Measurements from ENCODE around the gene FBXO5.

FBXO5 gene

GRCh38 chr6:153016846-153017245, 34.0 kb upstream of the FBXO5 start:
- H3K79me2 ChIP-seq (ENCODE audit: insufficient read depth, low read length), result no peaks in the 10 kb centered on the region
- H3K4me1 ChIP-seq (ENCODE audit: insufficient read depth, low read length, poor library complexity, severe bottlenecking), result no peaks in the 10 kb centered on the region
- no peak overlapping the region for H3K9ac ChIP-seq (ENCODE audit: low read depth, low read length, poor library complexity, severe bottlenecking)
- no peaks in the 10 kb centered on the region for H3K9me2 ChIP-seq (replicated peaks; ENCODE audit: low read depth, low read length)
- no peak for TF ChIP-seq EZH2phosphoT487 (IDR thresholded peaks at IDR 0.05; ENCODE audit: borderline replicate concordance)
- no peak for TF ChIP-seq CTCF (conservative IDR thresholded peaks at IDR 0.05; ENCODE audit: low read length)
- H3K9me3 ChIP-seq (ENCODE audit: insufficient read depth, low read depth, low read length), result no peaks in the 10 kb centered on the region; the same call in 1 of the 2 replicates
- H3K4me2 ChIP-seq (ENCODE audit: low read depth, low read length, poor library complexity, severe bottlenecking), result no peak overlapping the region
- no peaks in the 10 kb centered on the region for H3F3A ChIP-seq (ENCODE audit: low read depth)
- no peaks in the 10 kb centered on the region for H3K27me3 ChIP-seq (ENCODE audit: insufficient read depth, low read length, poor library complexity, severe bottlenecking)
- H4K20me1 ChIP-seq (ENCODE audit: insufficient read depth, low read length, poor library complexity, severe bottlenecking), result no peaks in the 10 kb centered on the region
- no peak overlapping the region for H2AFZ ChIP-seq (ENCODE audit: low read length)
- no peak overlapping the region for H3K4me3 ChIP-seq (ENCODE audit: low read length, poor library complexity, severe bottlenecking)
- no peaks in the 10 kb centered on the region for H3K36me3 ChIP-seq (ENCODE audit: insufficient read depth, low read length)

GRCh38 chr6:153015094-153015640, 32.3 kb upstream of the FBXO5 start:
- Histone ChIP-seq H3K9ac (ENCODE audit: low read depth, low read length, poor library complexity, severe bottlenecking) (no peak overlapping the region), H3K4me2 (ENCODE audit: low read depth, low read length, poor library complexity, severe bottlenecking) (no peak overlapping the region), H3F3A (ENCODE audit: low read depth) (no peaks in the 10 kb centered on the region), H4K20me1 (ENCODE audit: insufficient read depth, low read length, poor library complexity, severe bottlenecking) (no peaks in the 10 kb centered on the region), H3K9me2 (replicated peaks; ENCODE audit: low read depth, low read length) (no peaks in the 10 kb centered on the region), H2AFZ (ENCODE audit: low read length) (no peak overlapping the region), H3K79me2 (ENCODE audit: insufficient read depth, low read length) (no peaks in the 10 kb centered on the region), H3K4me1 (ENCODE audit: insufficient read depth, low read length, poor library complexity, severe bottlenecking) (no peaks in the 10 kb centered on the region), H3K36me3 (ENCODE audit: insufficient read depth, low read length) (no peaks in the 10 kb centered on the region), H3K4me3 (ENCODE audit: low read length, poor library complexity, severe bottlenecking) (no peak overlapping the region), H3K27me3 (ENCODE audit: insufficient read depth, low read length, poor library complexity, severe bottlenecking) (no peaks in the 10 kb centered on the region), H3K9me3 (ENCODE audit: insufficient read depth, low read depth, low read length) (no peaks in the 10 kb centered on the region; the same call in 1 of the 2 replicates)
- TF ChIP-seq CTCF (conservative IDR thresholded peaks at IDR 0.05; ENCODE audit: low read length) (no peak), EZH2phosphoT487 (IDR thresholded peaks at IDR 0.05; ENCODE audit: borderline replicate concordance) (no peak)

- no peaks in the 10 kb centered on the region for H3K36me3 ChIP-seq (ENCODE audit: insufficient read depth, low read length)
- TF ChIP-seq CTCF (conservative IDR thresholded peaks at IDR 0.05; ENCODE audit: low read length), result no peak
- TF ChIP-seq EZH2phosphoT487 (IDR thresholded peaks at IDR 0.05; ENCODE audit: borderline replicate concordance), result no peak
- no peaks in the 10 kb centered on the region for H3K9me3 ChIP-seq (ENCODE audit: insufficient read depth, low read depth, low read length)
Measured at GRCh38 chr6:153013438-153013837, 30.6 kb upstream of the FBXO5 start.

More at GRCh38 chr6:153013438-153013837, 30.6 kb upstream of the FBXO5 start:
- no peaks in the 10 kb centered on the region for H3K9me2 ChIP-seq (replicated peaks; ENCODE audit: low read depth, low read length)
- H3K79me2 ChIP-seq (ENCODE audit: insufficient read depth, low read length), result no peaks in the 10 kb centered on the region
- no peak overlapping the region for H3K4me2 ChIP-seq (ENCODE audit: low read depth, low read length, poor library complexity, severe bottlenecking)
- no peaks in the 10 kb centered on the region for H3F3A ChIP-seq (ENCODE audit: low read depth)
- H3K9ac ChIP-seq (ENCODE audit: low read depth, low read length, poor library complexity, severe bottlenecking), result no peak overlapping the region
- no peaks in the 10 kb centered on the region for H3K27me3 ChIP-seq (ENCODE audit: insufficient read depth, low read length, poor library complexity, severe bottlenecking)
- no peak overlapping the region for H2AFZ ChIP-seq (ENCODE audit: low read length)
- no peaks in the 10 kb centered on the region for H4K20me1 ChIP-seq (ENCODE audit: insufficient read depth, low read length, poor library complexity, severe bottlenecking)
- no peak overlapping the region for H3K4me3 ChIP-seq (ENCODE audit: low read length, poor library complexity, severe bottlenecking)
- no peaks in the 10 kb centered on the region for H3K4me1 ChIP-seq (ENCODE audit: insufficient read depth, low read length, poor library complexity, severe bottlenecking)

All from Loucy (cell line).